Measurements from ENCODE around the gene SUDS3.

The SUDS3 gene

DNA sequence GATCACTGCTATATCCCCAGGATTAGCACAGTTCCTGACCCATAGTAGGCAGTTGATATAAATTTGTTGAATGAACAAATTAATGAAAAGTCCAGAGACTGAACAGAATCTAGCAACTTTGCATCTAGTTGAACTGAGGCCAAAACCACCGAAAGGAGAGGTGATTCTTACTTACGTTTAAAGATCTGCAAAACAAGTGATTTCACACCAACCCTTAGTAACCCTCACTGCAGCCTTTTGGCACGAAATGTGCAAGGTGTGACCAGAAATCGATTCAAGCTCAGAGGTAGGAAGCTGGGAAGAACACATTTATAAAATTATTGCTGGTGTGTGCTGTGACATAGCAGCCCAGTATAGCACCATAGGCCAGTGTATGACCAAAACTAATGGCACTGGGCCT is 70.8 kb downstream of the SUDS3 start:
- TF ChIP-seq GABPA (IDR thresholded peaks at IDR 0.05; ENCODE audit: low read depth) (no peak), SPI1 (IDR thresholded peaks at IDR 0.05; ENCODE audit: borderline replicate concordance, low read depth) (no peak), POLR2AphosphoS5 (IDR thresholded peaks at IDR 0.05; ENCODE audit: low read depth) (no peak)
- TF ChIP-seq, protein P1, sequence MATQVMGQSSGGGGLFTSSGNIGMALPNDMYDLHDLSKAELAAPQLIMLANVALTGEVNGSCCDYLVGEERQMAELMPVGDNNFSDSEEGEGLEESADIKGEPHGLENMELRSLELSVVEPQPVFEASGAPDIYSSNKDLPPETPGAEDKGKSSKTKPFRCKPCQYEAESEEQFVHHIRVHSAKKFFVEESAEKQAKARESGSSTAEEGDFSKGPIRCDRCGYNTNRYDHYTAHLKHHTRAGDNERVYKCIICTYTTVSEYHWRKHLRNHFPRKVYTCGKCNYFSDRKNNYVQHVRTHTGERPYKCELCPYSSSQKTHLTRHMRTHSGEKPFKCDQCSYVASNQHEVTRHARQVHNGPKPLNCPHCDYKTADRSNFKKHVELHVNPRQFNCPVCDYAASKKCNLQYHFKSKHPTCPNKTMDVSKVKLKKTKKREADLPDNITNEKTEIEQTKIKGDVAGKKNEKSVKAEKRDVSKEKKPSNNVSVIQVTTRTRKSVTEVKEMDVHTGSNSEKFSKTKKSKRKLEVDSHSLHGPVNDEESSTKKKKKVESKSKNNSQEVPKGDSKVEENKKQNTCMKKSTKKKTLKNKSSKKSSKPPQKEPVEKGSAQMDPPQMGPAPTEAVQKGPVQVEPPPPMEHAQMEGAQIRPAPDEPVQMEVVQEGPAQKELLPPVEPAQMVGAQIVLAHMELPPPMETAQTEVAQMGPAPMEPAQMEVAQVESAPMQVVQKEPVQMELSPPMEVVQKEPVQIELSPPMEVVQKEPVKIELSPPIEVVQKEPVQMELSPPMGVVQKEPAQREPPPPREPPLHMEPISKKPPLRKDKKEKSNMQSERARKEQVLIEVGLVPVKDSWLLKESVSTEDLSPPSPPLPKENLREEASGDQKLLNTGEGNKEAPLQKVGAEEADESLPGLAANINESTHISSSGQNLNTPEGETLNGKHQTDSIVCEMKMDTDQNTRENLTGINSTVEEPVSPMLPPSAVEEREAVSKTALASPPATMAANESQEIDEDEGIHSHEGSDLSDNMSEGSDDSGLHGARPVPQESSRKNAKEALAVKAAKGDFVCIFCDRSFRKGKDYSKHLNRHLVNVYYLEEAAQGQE (IDR thresholded peaks at IDR 0.05; ENCODE audit: insufficient replicate concordance, low read depth), result no peak
- TF ChIP-seq, protein P2, sequence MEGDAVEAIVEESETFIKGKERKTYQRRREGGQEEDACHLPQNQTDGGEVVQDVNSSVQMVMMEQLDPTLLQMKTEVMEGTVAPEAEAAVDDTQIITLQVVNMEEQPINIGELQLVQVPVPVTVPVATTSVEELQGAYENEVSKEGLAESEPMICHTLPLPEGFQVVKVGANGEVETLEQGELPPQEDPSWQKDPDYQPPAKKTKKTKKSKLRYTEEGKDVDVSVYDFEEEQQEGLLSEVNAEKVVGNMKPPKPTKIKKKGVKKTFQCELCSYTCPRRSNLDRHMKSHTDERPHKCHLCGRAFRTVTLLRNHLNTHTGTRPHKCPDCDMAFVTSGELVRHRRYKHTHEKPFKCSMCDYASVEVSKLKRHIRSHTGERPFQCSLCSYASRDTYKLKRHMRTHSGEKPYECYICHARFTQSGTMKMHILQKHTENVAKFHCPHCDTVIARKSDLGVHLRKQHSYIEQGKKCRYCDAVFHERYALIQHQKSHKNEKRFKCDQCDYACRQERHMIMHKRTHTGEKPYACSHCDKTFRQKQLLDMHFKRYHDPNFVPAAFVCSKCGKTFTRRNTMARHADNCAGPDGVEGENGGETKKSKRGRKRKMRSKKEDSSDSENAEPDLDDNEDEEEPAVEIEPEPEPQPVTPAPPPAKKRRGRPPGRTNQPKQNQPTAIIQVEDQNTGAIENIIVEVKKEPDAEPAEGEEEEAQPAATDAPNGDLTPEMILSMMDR (IDR thresholded peaks at IDR 0.05; ENCODE audit: insufficient read depth, low read length), result no peak
- Histone ChIP-seq H3K4me3 (replicated peaks; ENCODE audit: insufficient read depth, low read length) (no peak overlapping the region), H3K27me3 (ENCODE audit: insufficient read depth, poor library complexity, severe bottlenecking) (peaks cover 4% of the 10 kb centered on the region), H3K27ac (replicated peaks) (no peak overlapping the region)
- DNase-seq (ENCODE audit: low read depth in 1 of 2, low spot score in 1 of 2), result no peak

DNA sequence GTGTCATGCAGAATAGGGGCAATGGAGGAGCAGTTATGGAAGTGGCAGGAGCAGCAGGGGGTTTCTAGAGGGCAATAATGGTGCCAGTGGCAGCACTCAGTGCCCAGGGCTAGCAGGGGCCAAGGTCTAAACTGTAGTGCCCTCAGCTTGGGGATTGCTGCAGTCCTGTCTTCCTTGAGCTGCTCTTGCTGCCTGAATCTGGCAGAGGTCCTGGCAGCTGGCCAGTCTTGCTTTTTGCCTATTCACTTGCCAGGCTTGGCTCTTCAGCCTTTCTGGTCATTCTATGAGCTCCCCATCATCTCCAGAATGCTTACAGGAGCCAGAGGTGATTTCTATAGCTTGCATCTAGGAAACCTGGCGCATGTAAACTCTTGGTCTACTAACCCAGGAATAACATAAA is 72.0 kb downstream of the SUDS3 start:
- H3K27me3 ChIP-seq (ENCODE audit: insufficient read depth, poor library complexity, severe bottlenecking), result peaks cover 4% of the 10 kb centered on the region
- no peak overlapping the region for H3K27ac ChIP-seq (replicated peaks)
- TF ChIP-seq, protein P2 (IDR thresholded peaks at IDR 0.05; ENCODE audit: insufficient read depth, low read length), result no peak
- TF ChIP-seq, protein P1 (IDR thresholded peaks at IDR 0.05; ENCODE audit: insufficient replicate concordance, low read depth), result no peak
- TF ChIP-seq GABPA (IDR thresholded peaks at IDR 0.05; ENCODE audit: low read depth) (no peak), SPI1 (IDR thresholded peaks at IDR 0.05; ENCODE audit: borderline replicate concordance, low read depth) (no peak), POLR2AphosphoS5 (IDR thresholded peaks at IDR 0.05; ENCODE audit: low read depth) (no peak)
- no peak for DNase-seq (ENCODE audit: low read depth in 1 of 2, low spot score in 1 of 2)
- H3K4me3 ChIP-seq (replicated peaks; ENCODE audit: insufficient read depth, low read length), result no peak overlapping the region

DNA sequence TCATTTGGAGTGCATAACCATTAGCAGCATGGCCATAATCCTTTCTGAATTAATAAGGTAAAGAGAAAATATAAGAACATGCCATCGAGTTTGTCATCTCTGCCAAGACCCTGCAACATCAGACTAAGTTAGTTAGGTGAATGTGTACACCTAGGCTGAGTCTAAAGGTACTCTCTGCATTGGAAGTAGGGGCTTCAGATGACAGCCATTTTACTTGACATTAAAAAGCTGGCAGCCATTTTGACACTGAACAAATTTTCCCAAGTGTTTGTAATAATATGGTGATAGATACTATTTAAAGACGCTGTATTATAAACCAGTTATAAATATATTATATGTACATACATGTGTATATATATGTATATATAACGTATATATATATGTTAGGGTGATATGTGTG is 79.0 kb downstream of the SUDS3 start:
- Histone ChIP-seq H3K27ac (replicated peaks) (no peak overlapping the region), H3K4me3 (replicated peaks; ENCODE audit: insufficient read depth, low read length) (no peak overlapping the region), H3K27me3 (ENCODE audit: insufficient read depth, poor library complexity, severe bottlenecking) (no peaks in the 10 kb centered on the region)
- TF ChIP-seq, protein P1 (IDR thresholded peaks at IDR 0.05; ENCODE audit: insufficient replicate concordance, low read depth), result no peak
- TF ChIP-seq GABPA (IDR thresholded peaks at IDR 0.05; ENCODE audit: low read depth), result no peak
- TF ChIP-seq, protein P2 (IDR thresholded peaks at IDR 0.05; ENCODE audit: insufficient read depth, low read length), result no peak
- TF ChIP-seq SPI1 (IDR thresholded peaks at IDR 0.05; ENCODE audit: borderline replicate concordance, low read depth), result no peak
- no peak for TF ChIP-seq POLR2AphosphoS5 (IDR thresholded peaks at IDR 0.05; ENCODE audit: low read depth)
- no peak for DNase-seq (ENCODE audit: low read depth in 1 of 2, low spot score in 1 of 2)

Measured in HL-60 (cell line).